GF-D8 (cell line): ENCODE results near the gene FIGNL1.

Experiments used
- DNase-seq: peaks from one replicate; lab custom pipeline; 2025; lab: John Stamatoyannopoulos, UW

FIGNL1 gene

DNA sequence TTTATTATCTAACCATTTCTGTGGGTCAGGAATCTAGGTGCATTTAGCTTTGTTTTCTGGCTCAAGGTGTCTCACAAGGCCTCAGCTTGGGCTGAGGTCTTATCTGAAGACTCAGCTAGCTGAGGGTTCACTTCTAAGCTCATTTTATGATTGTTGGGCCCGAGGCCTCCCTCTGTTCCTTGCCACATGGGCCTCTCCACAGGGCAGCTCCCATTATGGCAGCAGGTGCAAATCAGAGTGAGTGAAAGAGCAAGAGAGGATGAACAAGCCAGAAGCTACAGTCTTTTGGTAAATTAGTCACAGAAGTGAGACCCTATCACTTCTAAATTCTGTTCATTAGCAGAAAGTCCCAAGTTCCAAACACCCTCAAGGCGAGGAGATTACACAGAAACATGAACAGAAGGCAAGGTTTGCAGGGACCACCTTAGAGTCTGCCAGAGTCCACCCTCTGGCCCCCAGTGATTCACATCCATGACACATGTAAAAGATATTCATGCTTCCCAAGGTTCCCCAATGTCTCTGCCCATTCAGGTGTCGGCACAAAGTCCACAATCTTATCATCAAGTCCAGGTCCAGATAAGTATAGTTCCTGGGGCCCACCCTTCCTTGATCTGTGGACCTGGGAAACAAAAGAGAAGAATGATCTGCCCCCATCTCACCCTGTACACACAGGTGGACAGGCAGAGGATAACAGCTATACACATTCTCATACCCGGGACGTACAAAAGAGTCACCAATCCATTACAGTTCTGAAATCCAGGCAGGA is 23.7 kb downstream of the FIGNL1 start:
- no peak for DNase-seq

DNA sequence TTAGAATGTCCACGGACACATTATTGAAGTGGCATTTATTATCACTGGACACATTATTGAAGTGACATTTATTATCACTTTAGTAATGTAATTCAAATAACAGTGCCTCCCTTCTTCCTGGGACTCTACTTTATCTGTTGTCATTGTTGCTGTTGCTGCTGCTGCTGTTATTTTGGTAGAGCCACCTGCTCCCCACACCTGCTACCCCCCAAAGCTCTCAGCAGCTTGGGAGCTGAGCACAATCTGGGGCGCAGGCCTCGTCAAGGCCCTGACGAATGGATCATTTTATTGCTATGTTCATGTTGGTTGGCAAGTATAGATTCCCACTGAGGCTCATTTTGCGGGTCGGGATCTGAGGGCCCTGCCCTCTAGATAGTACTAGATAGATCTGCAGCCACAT is 24.8 kb downstream of the FIGNL1 start:
- DNase-seq = no peak

DNA sequence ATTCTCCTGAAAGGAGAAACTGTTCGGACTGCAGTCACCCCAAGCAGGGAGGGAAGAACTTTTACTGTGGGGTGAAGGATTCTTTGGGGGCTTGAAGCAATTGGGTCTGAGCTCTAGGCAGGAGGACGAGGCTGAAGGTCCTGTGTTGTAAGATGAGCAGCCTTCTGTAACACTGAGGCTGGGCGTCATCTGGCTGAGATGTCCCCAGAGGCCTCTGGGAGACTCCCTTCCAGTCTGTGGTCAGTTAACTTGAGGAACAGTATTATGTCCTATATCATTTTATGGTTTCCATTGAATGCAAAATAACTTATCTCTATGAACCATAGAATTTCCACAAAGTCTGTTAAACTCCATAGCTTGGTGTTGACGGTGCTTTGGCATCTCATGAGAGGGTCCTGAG is 26.3 kb downstream of the FIGNL1 start:
- DNase-seq = no peak

DNA sequence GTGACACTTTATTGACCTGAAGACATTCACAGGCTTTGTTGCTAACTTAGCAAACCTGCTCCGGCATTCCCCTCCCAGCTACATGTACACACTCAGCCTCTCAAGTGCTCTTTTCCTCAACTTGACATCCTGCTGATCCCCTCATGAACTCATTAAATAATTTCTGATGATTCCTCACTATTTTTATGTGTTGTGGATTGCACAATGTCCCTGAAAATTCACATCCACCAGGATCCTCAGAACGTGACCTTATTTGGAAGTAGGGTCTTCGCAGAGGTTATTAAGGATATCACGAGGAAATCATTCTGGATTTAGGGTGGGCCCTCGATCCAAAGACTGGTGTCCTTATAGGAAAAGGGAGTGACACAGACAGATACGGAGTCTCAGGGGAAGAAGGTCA is 27.3 kb downstream of the FIGNL1 start:
- no peak for DNase-seq

DNA sequence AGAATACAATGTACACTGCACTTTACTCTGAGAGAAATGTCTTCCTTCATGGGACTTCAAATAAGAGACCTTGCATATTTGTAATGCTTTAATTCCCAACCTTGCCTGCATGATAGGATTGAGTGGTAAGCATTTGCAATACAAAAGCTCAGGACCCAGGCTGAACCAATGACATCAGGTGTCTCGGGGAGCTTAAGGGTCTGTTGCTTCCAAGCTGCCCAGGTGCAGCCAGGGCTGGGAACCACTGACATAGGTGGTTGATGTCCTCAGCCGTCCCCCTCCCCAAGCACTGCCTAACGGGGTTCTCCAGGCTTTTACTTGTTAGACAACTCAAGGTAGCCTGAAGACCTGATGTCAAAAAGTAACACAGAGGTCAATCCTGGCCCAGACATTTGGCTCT is 29.1 kb downstream of the FIGNL1 start:
- DNase-seq = no peak

DNA sequence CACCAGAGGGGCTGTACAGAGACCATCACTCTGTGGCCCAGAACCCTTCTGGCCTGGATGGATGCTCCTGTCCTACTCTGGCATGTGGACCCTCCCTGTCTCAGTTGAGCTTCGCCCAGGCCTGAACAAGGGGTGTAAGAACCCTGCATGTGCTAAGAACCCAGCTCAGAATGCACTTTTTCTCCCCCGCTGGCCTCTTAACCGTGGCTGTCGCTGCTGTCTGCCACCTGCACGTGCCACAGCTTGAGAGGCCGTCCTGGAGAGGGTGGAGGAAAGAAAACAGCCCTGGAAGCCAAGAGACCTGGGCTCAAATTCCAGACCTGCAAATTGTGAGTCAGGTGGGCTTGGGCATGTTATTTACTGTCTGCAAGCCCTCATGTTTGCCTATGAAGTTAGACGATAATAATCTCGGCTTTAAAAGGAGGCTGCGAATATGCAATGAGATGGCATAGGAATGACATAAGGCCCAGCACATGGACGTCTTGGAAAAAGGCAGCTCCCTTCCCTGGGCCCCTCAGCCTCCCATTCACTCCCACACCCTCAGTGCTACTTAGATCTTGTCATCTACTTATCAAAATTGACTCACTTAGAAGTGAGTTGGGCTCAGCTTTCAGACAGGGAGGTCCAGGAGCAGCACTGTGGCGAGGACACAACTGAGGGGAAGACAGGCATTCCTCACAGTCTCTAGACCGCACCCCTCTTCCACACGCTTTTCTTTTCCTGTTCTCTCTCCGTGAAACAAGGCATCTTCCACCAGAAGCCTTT is 31.4 kb downstream of the FIGNL1 start:
- no peak for DNase-seq

DNA sequence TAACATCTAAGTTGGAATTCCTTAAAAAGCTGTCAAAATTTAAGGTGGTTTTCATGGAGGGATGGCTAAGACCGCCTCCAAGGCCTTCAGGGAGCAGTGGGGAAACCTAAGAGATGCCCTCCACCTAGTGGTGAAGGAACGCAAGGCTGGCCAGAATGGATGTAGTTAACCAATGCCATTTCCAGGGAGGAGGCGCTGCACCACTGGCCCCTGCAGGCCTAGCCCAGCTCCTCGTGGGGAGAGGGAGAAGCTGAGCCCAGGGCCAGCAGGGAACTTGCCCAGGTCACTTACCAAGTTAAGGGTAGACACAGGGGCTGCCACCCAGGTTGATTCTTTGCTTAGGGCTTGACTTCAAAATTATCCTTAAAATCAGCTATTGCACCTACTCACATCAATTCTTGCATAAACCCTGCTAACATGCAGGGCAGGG is 32.0 kb downstream of the FIGNL1 start:
- peak; percentile 60 for DNase-seq

DNA sequence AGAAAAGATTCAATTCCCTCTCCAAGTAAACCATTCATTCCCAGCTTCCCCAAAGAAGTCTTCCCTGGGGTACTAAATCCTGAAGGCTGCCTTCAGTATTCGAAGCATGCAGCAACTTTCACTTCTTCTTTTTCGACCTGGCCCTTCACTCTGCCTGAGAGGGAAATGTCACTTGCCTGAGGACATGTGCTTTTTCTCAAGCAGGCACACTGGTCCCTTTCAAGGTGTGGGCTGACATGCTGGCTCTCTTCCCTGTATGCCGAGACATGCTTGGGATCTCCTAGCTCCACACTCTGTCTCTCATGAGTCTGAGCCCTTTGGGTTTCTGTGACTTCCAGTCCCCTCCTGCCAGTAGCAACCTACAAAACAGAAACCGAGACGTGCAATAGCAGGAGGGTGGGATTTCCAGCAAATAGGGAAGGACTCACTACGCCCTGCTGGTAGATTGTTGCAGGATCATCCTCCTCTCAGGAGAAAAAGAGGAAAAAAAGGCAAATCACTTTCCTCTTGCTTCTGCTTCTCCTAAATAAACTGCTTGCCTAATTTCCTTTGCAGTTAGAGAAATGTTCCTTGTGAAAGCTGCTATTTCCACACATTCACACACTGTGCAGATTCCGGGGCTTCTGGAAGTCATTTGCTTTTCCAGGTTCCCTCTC is 33.5 kb downstream of the FIGNL1 start:
- peak; percentile 56 for DNase-seq

DNA sequence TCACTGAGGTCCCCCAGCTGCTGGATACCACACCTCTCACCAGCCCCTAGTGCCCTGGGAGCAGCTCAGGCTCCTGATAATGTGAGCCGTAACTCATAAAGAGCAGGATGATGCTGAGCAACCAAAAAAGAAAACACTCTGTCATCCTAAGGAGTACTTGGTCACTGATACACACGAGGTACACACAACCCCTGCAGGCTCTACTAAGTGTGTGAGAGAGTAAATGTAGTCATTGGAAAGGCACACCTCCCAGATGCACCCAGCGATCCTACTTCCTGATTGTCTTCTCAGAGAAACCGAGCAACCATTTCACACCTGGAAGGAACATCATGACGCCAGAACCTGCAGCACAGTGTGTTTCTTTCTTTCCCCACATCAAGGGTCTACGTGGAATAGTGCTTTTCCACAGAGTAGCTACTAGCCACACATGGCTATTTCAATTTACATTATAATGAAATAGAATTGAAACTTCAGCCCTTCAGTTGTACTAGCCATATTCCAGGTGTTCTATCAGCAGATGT is 34.2 kb downstream of the FIGNL1 start:
- no peak for DNase-seq

DNA sequence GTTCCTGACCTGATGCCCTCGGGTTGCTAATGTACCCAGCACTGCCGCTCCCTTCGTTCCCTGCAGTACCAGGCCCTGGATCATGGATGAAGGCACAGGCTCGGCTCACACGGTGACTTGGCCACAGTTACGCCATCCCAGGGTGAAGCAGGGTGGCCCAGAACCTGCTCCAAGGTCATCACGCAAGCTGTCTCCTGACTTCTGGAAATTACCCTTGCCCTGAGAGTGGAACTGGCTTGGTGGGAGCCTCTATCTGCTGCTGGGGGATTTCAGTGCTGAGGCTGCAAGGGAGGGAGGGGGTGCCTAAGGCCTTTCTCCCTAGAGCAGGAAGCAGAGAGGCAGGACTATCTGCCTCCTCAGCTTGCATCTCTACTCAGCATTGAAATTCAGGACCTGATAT is 36.6 kb downstream of the FIGNL1 start:
- no peak for DNase-seq

DNA sequence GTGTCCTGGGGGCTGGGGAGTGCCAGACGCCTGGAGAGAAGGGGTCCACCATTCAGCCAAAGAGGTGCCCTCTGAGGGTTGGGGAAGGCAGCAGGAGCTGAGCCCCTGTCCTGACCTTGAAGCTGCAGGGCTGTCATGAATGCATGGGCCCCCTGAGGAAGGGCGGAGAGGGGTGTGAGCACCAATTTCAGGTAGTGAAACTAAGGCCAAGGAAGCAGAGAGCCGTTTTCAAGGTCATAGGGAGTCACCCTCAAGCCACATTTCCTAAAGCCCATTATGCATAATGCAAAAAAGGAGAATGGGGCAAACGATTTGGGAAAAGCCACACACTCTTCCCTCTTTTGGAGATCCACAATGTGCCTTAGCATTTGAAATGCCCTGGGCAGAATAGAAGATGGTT is 37.2 kb downstream of the FIGNL1 start:
- no peak for DNase-seq

DNA sequence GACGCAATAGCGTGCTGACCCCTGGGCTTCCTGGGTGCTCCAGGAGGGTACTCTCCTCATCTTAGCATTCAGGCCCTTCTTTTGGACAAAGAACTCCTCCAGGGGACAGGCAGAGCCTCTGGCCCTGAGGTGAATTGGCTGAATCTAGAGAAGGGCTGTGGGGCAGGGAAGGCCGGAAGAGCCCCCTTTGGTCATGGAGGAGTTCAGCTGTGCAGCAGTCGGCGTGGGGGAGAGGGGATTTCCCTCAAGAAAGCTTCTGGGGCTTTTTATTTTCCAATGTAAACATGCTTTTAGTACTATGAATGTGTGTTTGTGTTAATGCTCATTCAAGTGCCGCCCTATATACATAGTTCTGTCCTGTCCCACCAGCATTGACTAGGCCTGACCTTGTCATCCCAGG is 38.8 kb downstream of the FIGNL1 start:
- no peak for DNase-seq

DNA sequence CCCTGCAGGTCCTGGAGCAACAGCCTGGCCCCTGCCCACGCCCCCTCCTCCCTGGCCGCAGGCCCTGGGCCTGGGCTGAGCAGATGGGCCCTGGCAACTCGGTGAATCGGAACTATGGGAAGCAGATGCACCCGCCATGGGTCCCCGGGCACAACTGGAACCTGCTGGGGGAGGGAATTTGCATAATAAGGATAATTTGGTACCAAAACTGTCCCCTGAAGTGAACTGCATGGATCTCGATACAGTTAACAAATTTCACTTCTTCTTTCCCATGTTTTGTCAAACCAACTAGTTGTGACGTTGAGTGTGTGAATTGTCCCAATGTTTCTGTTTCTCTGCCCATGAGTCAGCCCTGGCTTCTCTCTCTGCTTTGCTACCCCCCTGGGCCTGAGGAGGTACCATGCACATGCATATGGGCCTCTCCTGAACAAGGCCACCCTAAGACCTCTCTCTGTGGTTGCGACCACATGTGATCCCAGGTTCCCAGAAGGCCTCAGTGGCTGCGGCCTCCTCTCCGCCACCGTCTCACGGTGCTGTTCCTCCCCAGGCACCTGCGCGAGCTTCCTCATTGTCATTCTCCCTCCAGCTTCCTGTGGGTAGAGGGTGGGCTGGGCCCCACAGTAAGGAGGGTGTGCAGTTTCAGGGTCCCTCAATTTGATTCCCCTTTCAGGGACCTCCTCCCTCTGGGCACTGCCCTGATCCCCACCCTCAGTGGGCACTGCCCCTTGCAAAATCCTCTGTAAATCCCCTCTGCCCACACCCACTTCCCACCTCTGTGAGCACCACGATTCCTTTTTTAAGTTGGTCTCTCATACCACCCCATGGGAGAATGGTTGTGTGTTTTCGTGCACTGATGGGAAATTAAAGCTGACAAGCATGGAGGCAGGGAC is 40.0 kb downstream of the FIGNL1 start:
- no peak for DNase-seq

DNA sequence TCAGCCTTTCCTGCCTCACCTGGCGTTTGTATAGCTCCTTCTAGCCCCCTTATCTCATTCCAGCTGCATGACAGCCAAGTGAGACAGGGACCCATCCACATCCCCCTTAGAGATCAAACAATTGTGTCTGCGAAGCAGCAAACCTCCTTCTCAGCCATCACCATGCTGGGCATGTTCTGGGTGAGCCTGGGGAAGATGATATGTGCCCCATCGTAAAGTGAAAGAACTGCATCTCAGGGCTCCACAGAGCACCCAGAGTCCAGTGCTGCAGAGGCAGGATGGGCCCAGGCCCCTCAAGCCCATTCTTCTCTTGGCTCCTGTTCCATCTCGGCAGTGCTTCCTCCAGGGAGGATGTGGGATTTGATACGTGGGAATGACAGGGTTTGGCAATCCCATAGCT is 43.2 kb downstream of the FIGNL1 start:
- DNase-seq = no peak

DNA sequence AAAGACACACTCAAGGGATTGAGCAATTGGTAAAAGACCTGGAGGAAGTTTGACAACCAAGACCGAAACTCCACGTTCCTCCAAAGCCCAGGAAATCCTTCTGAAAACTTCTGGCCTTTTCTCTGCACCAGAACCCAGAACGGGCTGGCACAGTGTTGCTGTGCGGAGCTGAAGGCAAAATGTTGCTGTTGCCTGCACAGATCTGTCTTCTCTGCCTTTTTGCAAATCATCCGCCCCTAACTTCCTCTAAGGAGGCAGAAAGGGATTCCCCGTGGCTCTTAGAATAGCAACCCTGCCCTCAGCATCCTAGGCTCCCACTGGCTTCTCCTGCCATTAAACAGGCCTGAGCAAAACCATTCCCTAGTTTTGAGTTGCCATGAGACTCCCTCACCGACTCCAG is 44.9 kb downstream of the FIGNL1 start:
- DNase-seq = no peak

DNA sequence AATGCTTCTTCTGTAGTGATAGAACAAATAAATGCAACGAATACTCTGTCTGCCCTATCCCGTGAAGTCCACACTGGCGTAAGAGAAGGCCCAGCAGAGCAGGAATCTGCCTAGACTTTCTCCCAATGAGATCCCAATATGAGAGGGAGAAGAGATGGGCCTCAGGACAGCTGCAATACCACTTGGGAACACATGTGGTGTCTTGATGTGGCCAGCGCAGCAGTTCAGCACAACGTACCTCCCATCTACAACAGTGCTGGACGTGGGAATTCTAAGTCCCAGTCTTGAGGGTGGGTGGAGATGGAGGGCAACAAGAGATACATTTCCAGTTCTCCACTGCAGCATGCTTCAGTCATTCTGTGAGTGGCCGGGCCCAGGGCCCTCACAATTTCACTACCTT is 45.8 kb downstream of the FIGNL1 start:
- no peak for DNase-seq

DNA sequence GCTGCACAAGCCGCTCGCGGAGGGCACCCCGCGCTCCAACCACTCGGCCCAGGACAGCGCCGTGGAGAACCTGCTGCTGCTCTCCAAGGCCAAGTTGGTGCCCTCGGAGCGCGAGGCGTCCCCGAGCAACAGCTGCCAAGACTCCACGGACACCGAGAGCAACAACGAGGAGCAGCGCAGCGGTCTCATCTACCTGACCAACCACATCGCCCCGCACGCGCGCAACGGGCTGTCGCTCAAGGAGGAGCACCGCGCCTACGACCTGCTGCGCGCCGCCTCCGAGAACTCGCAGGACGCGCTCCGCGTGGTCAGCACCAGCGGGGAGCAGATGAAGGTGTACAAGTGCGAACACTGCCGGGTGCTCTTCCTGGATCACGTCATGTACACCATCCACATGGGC is 50.0 kb downstream of the FIGNL1 start:
- no peak for DNase-seq

DNA sequence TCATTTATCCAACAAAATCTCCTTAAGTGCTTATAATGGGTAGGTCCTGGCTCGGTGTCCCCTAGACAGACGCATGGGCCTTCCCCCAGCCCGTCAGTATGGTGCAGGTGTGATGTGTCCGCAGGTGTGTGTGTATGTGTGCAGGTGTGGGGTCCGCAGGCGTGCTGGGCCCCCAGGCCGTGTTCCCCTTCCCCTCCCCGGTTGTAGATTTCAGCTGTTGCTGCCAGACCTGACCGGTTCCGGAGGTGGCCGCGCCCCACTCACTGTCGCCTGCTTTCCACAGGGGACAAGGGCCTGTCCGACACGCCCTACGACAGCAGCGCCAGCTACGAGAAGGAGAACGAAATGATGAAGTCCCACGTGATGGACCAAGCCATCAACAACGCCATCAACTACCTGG is 50.5 kb downstream of the FIGNL1 start:
- no peak for DNase-seq

DNA sequence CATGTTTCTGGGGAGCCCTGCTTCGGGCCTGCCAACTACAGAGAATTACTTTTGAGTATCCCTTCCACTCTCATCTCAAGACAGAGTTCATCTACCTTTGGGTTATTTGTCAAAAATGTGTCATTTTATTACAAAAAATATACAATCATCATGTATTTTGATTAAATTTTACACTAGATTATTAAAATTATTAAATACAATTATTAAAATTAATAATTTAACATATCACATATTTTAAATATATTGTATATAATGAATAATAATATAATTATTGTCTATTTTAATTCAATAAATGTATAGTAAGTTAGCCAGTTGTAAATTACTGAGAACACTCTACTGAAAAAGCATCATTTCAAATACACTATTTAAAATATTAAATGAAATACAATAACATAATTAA is 50.9 kb downstream of the FIGNL1 start:
- no peak for DNase-seq

DNA sequence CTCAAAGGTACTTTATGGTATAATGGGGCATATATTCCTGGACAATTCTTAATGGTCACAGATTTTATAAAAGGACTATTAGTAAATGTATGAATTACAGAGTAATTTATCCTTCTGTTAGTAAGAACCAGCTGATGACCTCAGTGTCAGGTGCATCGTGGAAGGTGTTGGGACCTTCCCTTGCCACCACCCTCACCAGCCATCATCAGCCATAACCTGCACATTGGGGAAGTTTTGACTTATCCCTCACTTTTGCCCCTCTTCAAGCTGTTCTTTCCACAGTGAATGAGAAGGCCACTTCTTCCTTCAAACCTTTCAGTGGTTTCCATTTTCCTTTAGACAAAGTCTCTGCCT is 52.2 kb downstream of the FIGNL1 start:
- DNase-seq = no peak

DNA sequence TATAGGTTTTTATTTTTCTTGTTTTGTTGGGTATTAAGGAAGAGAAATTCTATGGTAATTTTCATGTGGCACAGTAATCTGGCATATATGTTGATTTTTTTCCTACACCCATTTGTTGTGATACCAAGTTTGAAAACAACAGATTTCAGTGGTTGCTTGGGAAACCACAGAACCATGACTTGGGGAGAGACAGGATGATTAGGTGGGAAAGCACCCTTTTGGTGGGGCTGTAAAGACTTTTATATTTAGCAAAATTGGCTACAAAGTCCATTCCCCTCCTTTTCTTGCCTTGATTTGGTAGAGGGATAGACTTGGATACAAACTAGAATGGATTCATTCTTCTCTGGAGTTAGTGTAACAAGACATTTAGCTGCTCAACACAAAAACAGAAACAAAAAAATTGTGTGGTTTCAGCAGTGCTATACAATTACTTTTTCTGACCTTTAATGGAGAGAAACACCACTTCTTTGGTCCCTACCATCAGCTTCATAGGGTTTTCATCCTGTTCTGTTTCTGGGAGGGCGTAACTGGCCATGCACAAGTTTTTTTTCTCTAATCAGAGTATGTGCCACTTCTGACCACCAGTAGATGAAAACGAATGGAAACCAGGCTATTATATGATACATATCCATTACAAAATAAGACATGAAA is 52.7 kb downstream of the FIGNL1 start:
- no peak for DNase-seq
